ENCODE measurements around the gene SUMO3.

GRCh38 chr21:44813727-44814126 lies 4.1 kb downstream of the SUMO3 start:
- TF ChIP-seq CTCF (IDR thresholded peaks at IDR 0.05) (no peak), REST (IDR thresholded peaks at IDR 0.05; ENCODE audit: insufficient read depth in 1 of 2, low read depth in 2 of 2, low read length in 1 of 2) (no peak), POLR2AphosphoS5 (IDR thresholded peaks at IDR 0.05; ENCODE audit: low read depth, low read length) (no peak), TCF7L2 (IDR thresholded peaks at IDR 0.05; ENCODE audit: low read depth, low read length) (no peak), SIN3A (IDR thresholded peaks at IDR 0.05; ENCODE audit: borderline replicate concordance, insufficient read depth, low read depth, low read length) (no peak)

Data from Panc1 (cell line).